ENCODE results near the gene TNFRSF1B. TPM values are rescaled to one million over a fixed set of nuclear protein-coding genes. Genes with fewer than 3 reads are reported as not detected.

The TNFRSF1B gene
- polyA plus RNA-seq, 1 donor (not counting 4 experiments of a cell fraction or from before 2014, with no cell fraction given) = 0.04 TPM

- Histone ChIP-seq H3K4me2 (ENCODE audit: control insufficient read depth, extremely low read depth, insufficient read depth, low read depth, low read length) (no peak overlapping the region), H3K27me3 (ENCODE audit: control insufficient read depth, extremely low read depth, insufficient read depth, low read length) (peaks cover 32% of the 10 kb centered on the region), H4K20me1 (ENCODE audit: control insufficient read depth, extremely low read depth, insufficient read depth, low read length) (no peaks in the 10 kb centered on the region), H2AFZ (ENCODE audit: control insufficient read depth, low read length) (no peak overlapping the region), H3K79me2 (ENCODE audit: control insufficient read depth, insufficient read depth, low read length) (no peaks in the 10 kb centered on the region), H3K9me3 (ENCODE audit: control insufficient read depth, low read depth, low read length) (no peaks in the 10 kb centered on the region), H3K4me1 (ENCODE audit: control insufficient read depth, extremely low read depth, insufficient read depth, low read length) (no peaks in the 10 kb centered on the region), H3K27ac (ENCODE audit: control insufficient read depth, insufficient read depth, low read length) (no peak overlapping the region), H3K9ac (ENCODE audit: control insufficient read depth, extremely low read depth, insufficient read depth, low read length) (no peak overlapping the region), H3K4me3 (ENCODE audit: control insufficient read depth in 2 of 3, extremely low read depth in 1 of 3, insufficient read depth in 2 of 3, low read depth in 1 of 3, low read length in 3 of 3) (no peak overlapping the region), H3K9me1 (ENCODE audit: control insufficient read depth, extremely low read depth, insufficient read depth, low read length) (peaks cover 3% of the 10 kb centered on the region), H3K36me3 (ENCODE audit: control insufficient read depth in 2 of 2, extremely low read depth in 1 of 2, insufficient read depth in 2 of 2, low read length in 2 of 2) (no peaks in the 10 kb centered on the region)
- no peak for TF ChIP-seq EZH2 (IDR thresholded peaks at IDR 0.05; ENCODE audit: low read length)
- TF ChIP-seq CTCF (optimal IDR thresholded peaks at IDR 0.05 in 1 of 3, IDR thresholded peaks at IDR 0.05 in 1 of 3, conservative IDR thresholded peaks at IDR 0.05 in 1 of 3; ENCODE audit: extremely low read depth in 1 of 3, insufficient read depth in 2 of 3, low read length in 3 of 3) = no peak
- FAIRE-seq (no peak), DNase-seq (ENCODE audit: low read depth, low spot score) (no peak)
- dilution Hi-C loops (cut with MboI; ENCODE audit: extremely low pct_ligation_motif_present, low sequenced_read_pairs) = no loop called here
Measured at GRCh38 chr1:12168451-12169160, 1.8 kb downstream of the TNFRSF1B start.

- TF ChIP-seq CTCF (optimal IDR thresholded peaks at IDR 0.05 in 1 of 3, IDR thresholded peaks at IDR 0.05 in 1 of 3, conservative IDR thresholded peaks at IDR 0.05 in 1 of 3; ENCODE audit: extremely low read depth in 1 of 3, insufficient read depth in 2 of 3, low read length in 3 of 3) (no peak), EZH2 (IDR thresholded peaks at IDR 0.05; ENCODE audit: low read length) (no peak)
- Histone ChIP-seq H2AFZ (ENCODE audit: control insufficient read depth, low read length) (no peak overlapping the region), H3K36me3 (ENCODE audit: control insufficient read depth in 2 of 2, extremely low read depth in 1 of 2, insufficient read depth in 2 of 2, low read length in 2 of 2) (no peaks in the 10 kb centered on the region), H3K9me1 (ENCODE audit: control insufficient read depth, extremely low read depth, insufficient read depth, low read length) (peaks cover 3% of the 10 kb centered on the region), H3K9me3 (ENCODE audit: control insufficient read depth, low read depth, low read length) (no peaks in the 10 kb centered on the region), H3K9ac (ENCODE audit: control insufficient read depth, extremely low read depth, insufficient read depth, low read length) (no peak overlapping the region), H4K20me1 (ENCODE audit: control insufficient read depth, extremely low read depth, insufficient read depth, low read length) (no peaks in the 10 kb centered on the region), H3K4me1 (ENCODE audit: control insufficient read depth, extremely low read depth, insufficient read depth, low read length) (no peaks in the 10 kb centered on the region), H3K27ac (ENCODE audit: control insufficient read depth, insufficient read depth, low read length) (no peak overlapping the region), H3K27me3 (ENCODE audit: control insufficient read depth, extremely low read depth, insufficient read depth, low read length) (peaks cover 32% of the 10 kb centered on the region), H3K4me3 (ENCODE audit: control insufficient read depth in 2 of 3, extremely low read depth in 1 of 3, insufficient read depth in 2 of 3, low read depth in 1 of 3, low read length in 3 of 3) (no peak overlapping the region), H3K4me2 (ENCODE audit: control insufficient read depth, extremely low read depth, insufficient read depth, low read depth, low read length) (no peak overlapping the region), H3K79me2 (ENCODE audit: control insufficient read depth, insufficient read depth, low read length) (no peaks in the 10 kb centered on the region)
- FAIRE-seq = no peak
- dilution Hi-C loops (cut with MboI; ENCODE audit: extremely low pct_ligation_motif_present, low sequenced_read_pairs) = no loop called here
- DNase-seq (ENCODE audit: low read depth, low spot score) = no peak
Measured at GRCh38 chr1:12169442-12170135, 2.8 kb downstream of the TNFRSF1B start.

Measured in keratinocyte (primary cell).